ENCODE results near the gene RBPJ.
"Not testable (repeated sequence)": the region's sequence is repeated elsewhere in the genome, so short reads cannot be mapped to it uniquely, and the experiment has no call there.

Gene RBPJ

DNA sequence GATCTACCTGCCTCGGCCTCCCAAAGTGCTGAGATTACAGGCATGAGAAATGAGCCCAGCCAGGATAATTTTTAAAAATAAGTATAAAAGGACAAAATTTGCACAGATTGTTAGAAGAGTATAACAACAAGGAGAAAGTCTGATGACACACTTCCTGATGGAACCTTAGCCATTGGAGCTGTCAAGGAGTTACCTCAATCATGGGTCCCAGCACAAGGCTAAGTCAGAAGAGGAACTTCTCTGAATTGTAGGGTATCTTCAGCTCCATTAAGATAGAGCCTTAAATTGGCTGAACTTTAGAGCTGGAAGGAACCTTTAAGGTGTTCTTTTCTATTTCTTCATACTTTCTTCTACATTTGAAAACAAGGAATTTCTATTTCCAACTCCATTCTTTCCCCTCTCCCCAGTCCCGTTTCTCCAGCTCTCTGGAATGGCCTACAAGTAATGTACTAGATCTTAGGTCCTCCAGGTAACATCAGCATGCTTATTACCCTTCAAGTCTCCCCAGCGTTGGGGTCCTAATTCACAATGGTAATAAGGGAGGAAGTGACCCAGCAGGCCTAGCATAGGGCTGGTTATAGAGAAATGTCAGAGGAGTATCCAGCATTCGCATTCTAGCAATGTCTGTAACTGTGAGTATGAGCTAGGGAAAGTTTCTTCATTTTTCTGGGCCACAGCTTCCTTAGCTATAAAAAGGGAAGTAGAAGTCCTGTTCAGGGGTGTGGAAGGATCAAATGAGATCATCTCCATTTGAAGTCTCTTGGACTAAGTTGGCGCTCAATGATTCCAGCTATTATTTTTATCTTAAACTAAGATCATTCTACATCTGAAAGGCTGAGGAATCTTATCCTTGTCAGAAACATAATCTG is 18.5 kb upstream of the RBPJ start:
- no peak for DNase-seq

DNA sequence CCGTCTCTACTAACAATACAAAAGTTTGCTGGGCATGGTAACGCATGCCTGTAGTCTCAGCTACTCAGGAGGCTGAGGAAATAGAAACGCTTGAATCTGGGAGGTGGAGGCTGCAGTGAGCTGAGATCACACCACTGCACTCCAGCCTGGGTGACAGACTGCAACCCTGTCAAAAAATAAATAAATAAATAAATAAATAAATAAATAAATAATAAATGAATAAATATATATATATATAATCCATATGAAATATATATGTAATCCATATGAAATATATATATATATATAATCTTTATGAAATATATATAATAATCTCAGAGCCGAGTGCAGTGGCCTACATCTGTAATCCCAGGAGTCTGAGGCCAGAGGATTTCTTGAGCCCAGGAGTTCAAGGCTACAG is 17.8 kb upstream of the RBPJ start:
- DNase-seq: no peak

DNA sequence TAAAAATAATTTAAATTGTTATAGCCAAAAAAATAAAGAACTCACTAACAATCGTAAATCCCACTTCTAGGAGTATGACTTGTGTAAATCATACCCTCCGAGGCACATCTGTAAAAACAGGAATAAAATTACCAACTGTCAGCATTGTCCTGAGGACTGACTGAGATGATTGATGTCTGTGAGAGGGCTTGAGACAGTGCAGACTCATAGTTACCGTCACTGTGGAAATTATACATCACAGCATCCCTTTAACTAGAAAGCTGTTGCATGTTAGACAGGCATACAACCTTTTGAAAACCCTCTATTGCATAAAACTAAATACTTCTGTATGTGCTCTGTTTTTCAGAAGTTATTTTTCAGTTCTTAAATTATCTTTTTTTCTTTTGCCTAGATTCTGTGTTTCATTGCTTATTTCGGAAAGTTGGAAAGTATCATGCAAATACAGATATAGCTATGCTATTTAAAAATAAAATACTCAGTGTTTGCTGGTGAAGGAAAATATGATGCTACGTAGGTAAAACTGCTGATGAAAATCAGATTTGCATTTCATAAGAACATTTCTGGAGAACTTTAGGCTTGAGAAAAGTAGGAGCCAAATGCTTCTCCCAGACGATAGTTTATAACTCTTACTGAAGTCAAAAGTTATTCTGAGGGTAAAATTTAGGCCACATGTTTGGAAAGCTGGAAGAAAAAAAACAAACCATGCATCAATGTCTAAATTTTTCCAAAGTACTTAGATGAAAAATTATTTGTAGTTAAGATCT is 13.6 kb upstream of the RBPJ start:
- DNase-seq: no peak

DNA sequence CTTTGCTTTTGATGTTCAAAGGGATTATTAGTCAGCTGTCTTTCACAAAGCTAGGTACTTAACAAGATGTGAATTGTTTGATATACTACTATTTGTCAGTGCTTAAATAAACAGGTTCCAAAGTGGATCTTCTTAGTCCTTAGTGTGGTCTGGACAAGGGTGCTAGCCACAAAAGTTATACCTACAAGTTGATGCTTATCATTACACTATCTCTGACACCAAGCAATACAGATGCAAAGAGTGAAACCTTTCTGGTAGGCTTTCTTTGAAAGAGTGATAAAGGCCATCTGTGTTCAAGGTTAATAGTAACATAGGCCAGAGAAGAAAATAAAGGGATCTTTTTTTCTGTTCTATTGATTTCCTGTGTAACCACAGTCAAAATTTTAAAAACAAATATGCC is 12.2 kb upstream of the RBPJ start:
- no peak for DNase-seq

DNA sequence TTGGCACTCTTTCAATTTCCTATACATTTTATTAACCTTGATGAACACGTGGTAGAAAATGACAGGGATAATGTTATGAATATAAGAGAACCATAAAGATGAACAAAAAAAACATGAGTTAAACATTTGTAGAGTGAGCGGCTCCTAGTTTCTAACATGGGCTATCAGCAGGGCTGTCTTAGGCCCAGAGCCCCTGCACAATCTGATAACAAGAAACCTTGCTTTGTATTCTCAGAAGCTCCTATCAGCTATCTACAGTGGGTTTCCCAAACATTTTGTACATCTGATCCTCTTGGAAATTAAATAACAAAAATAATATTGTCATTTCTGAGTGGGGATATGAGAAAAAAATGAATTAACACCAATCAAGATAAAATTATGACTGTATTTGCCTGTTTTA is 10.6 kb upstream of the RBPJ start:
- DNase-seq: no peak

DNA sequence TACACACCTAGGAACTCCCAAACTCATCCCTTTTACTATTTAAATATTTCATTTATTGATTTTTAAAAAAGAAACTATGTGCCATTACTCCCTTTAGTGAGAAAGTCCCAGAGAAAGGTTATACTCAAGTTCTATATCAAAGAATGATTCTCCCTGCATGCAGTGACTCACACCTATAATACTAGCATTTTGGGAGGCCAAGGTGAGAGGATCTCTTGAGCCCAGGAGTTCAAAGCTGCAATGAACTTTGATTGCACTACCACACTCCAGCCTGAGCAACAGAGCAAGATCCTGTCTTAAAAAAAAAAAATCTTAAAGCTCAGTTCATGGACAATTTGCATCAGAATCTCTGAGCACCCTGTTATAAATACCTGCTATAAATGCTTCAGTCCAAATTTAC is 9.2 kb upstream of the RBPJ start:
- no peak for DNase-seq

DNA sequence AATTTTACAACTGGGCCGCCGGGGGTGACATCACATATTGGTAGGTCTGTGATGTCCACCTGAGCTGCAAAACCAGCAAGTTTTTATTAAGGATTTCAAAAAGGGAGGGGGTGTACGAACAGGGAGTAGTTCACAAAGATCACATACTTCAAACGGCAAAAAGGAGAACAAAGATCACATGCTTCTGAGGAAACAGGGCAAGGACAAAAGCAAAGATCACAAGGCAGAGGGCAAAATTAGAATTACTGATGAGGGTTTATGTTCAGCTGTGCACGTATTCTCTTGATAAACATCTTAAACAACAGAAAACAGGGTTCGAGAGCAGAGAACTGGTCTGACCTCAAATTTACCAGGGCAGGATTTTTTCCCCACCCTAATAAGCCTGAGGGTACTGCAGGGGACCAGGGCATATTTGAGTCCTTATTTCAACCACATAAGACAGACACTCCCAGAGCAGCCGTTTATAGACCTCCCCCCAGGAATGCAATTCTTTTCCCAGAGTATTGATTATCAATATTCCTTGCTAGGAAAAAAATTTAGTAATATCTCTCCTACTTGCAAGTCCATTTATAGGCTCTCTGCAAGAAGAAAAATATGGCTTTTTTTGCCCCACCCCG is 5.4 kb upstream of the RBPJ start:
- DNase-seq: not testable (repeated sequence)

DNA sequence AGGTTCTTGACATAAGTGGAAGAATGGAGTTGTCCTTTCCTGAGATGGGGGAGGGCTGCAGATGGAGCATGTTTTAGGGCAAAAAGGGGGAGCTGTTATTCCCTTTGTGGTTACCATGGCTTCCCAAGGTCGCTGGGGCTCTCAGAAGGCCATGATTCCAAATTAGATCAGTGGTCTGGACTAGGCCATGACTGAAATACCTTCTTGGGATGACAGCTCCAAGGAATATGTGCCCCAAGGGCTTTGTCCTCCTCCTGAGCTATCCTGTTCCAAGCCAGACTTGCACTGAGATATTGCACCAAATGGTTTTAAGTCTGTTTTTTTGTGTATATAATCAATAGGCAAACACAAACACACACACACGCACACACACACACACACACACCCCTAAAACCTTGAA is 3.0 kb upstream of the RBPJ start:
- no peak for DNase-seq

DNA sequence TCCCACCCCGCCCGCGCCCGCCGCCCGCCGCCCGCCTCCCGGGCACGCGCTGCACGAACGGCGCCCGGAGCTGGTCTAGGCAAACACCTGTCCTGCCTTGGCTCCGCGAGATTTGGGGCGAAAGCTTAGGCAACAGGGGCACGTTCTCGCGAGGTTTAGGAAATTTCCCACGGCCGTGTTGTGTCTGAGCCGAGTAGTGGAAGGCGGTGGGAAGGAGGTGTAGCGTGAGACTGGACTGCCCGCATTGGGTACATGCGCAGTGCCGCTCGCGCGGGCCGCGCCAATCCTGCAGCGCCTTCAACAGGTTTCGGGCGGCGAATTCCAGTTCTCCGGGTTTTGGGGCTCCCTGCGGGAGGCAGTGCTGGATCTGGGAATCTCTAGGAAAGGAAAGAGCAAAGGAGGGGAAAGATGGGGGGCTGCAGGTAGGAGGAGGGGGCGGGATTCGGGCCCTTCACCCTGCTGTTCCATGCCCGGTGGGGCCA is 1.3 kb upstream of the RBPJ start:
- peak; percentile 93 for DNase-seq

DNA sequence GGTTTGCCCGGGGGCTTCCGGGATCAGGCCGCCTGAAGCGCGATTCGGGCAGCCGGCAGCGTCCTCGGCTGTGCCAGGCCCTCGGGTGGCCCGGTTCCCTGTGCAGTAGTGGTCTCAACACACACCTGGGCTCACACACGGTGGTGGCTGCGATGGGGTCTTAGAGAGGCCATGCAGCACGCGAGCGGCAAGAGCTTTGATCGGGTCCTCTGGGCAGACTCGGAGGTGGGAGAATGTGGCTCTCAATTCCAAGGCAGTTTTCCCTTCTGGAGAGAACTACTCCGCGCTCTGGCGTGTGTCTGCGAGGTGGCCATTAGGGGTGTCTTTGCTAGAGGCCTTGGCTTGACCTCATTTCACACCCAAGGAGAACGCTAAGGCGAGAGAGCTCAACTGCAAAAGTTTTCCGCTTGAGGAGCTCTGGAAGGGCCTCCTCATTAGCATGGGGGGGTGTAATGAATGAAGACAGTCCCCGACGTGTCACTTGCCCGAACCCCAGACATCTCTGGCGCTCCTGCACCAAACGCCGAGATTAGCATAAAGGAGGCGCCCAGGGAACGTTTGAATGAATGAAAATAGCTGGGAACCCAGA is 771 bp upstream of the RBPJ start:
- DNase-seq: no peak

DNA sequence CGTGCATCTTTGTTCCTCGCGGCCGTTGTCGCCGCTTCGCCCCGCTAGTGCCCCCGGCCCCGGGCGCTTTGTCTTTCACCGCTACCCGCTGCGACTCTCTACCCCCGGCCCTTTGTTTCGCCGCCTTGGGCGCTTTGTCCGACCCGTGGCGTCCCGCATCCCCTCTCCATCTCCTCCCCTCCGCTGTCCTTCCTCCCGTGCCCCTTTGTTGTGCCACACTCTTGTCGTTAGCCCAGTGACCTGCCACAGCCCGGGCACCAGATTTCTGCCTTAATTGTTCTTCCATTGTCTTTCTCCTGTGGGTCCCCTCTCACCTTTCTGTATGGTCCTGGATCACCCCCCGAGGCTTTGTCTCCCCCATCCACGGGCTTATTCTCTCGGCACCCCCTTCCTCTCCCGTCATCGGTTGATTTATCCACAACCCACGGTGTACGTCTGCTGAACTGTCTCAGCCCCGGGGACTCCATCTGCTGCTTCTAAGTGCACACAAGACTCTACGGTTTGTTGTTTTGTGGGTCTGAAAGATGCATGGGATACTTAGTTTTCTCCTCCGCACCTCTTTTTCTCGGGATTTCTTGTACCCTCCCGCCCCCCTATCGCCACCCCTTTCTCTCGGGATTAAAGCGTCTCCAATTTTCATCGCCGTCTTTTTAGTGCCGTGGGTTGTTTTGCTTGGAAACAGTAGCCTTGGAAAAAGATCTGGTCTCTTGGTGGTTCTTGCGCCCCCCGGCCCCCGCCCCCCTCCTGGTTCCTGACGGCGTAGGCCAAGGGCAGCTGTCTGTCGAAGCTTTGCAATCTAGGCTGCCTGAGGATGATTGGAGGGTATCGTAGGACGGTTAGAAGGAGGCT is 783 bp downstream of the RBPJ start:
- peak; percentile 32 for DNase-seq

DNA sequence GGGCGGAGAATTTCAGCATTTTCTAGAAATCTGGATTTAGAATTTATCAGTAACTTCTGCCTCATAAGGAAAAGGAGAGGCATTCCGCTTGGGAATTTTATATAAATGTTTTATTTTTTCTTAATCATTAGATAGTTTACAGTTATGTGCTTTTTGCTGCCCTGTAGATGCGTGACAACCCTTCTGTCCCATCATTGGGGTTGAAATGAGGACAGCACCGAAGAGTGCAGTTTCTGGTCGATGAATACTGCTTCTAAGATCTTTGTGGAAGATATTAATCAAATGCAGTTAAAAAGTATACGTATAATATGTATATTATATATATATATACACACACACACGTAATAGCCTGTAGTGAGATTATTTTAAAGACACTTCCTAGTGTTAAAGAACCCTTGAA is 1.5 kb downstream of the RBPJ start:
- DNase-seq: no peak

DNA sequence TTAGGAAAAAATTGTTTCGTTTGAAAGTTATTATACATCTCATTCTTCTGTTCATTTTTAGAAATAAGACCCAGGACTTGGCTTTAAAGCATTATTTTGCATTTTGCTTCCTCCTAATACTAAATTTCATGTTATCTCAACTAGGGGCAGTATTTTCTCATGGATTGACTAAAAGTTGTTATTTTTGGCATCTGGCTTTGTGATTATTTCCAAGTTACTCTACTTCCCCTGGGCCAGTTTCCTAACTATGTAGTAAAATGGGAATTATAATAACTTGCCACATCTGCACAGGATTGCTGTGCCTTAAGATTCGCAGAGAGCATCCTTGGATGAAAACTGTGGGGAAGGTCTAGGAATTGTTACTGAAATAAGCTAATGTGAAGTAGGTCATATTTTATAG is 3.0 kb downstream of the RBPJ start:
- no peak for DNase-seq

DNA sequence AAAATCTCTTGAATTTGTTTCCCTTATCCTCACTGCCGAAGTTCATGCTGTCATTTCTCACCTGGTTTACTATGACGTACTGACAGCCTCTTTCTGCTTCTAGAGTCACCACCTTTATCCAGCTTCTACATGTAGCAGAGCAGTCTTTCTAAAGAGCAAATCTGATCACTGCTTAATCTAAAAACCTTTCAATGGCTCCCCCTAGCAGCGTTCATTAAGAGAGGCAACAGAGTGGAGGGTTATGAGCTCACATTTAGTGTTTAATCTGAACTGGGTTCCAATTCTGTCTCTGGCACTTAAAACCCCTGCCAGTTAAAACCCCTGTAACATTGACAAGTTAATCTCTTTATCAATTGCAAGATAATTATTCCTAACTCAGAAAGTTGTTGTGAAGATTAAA is 4.4 kb downstream of the RBPJ start:
- no peak for DNase-seq

DNA sequence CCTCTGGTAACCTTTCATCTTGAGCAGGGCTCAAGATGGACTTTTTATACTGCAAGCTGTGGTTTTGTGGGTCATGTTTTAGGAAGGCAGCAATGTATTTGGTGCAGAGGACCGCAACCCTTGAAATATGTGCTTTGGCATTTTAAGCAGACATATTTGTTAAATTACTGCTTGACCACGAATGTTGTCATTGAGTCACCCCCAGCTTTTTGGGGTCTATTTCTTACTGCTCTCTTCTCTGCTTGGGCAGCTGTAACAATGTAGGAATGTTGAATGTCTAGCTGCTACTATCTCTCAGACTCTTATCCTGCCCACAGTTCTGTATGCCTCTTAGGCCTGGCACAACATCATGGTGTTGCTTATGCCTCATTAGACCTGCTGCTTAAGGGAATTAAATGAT is 6.0 kb downstream of the RBPJ start:
- no peak for DNase-seq

DNA sequence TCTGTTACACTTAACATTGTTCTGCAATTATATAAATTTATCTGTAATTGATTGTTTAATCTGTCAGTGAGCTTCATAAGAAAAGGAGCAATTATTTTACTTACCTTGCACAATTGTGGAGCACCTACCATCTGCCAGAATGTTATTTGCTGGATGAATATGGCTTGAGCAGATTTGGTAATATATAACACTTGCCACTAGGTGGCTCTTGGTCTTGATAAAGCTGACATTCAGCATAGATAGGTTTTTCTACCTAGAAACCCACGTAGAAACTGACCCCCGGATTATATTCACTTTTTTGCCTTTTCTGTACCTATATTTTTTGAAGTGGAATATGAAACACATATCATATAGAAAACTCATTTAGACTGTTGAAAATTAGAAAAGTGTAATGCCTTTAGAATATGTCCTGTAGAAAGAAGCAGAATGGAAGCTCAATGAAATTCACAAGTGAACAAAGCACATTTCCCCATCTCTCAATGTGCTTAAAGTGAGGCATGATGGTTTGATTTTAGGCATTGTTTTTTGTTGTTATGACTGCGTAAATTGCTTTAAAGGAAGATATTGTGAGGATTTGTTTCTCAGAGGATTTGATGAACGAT is 9.5 kb downstream of the RBPJ start:
- DNase-seq: peak; percentile 46

DNA sequence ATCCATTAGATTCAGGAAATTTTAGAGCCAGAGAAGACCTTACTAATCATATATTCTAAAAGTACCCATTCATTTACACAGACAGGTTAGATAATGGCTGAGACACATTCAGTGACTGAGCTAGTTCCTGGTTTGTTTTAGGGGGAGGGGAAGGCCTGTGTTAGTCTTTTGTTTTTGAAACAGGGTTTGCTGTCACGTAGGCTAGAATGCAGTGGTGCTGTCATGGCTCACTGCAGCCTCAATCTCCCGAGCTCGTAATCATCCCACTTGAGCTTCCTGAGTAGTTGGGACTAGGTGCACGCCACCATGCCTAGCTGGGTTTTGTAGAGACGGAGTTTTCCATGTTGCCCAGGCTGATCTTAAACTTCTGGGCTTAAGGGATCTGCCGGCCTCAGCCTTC is 10.1 kb downstream of the RBPJ start:
- DNase-seq: no peak

DNA sequence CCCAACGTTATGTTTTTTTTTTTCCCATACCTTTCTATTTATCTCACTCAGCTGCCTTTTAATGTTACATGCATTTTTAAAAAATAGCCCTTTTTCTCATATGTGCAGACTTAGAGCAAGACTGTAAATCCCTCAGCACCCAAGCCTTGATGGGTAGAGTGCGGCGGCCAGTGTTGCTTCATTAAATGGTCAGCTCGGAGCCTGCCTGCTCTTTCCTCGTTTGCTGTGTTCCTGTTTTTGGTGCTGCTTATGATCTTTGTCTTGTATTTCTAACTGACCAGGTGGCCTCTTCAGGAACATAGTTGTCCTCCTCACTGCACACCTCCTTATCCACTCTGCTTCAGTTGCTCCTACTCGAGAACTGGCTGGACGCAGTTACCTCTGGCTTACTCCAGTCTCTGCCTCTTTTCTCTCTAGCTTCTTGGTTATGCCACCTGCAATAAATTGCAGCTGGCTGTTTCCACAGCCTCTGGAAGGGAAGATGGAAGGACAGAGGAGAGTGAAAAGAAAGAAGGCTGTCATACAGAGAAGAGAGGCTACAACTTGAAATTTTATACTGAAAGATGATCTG is 10.7 kb downstream of the RBPJ start:
- no peak for DNase-seq

DNA sequence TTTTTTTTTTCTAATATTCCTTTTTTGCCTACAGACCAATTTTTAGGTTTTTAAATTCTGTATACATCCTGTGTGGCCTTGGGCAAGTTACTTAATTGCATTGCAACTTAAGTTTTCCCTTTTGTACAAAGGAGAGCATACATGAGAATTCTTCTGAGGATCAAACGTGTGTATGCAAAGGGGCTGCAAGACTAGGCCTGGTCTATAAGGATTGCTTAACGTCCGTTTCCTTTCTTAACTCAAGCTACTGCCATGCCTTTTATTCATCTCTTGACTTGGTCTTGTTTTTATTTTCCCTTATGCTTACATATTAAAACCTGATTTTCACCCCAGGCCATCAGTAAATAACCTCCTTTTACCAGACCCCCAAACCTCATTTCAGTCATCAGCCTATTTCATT is 13.6 kb downstream of the RBPJ start:
- no peak for DNase-seq

DNA sequence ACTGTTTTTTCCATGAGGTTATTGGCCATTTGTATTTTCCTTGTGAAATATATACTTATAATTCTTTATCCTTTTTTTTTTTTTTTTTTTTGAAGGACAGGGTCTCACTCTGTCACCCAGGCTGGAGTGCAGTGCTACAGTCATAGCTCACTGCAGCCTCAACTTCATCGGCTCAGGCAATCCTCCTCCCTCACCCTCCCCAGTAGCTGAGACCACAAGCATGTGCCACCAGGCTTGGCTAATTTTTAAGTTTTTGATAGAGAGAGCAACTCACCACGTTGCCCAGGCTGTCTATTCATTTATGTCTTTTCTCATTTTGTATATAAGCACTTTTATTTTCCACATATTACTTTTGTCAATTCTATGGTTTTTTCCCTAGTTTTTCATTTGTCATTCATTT is 16.8 kb downstream of the RBPJ start:
- no peak for DNase-seq

DNA sequence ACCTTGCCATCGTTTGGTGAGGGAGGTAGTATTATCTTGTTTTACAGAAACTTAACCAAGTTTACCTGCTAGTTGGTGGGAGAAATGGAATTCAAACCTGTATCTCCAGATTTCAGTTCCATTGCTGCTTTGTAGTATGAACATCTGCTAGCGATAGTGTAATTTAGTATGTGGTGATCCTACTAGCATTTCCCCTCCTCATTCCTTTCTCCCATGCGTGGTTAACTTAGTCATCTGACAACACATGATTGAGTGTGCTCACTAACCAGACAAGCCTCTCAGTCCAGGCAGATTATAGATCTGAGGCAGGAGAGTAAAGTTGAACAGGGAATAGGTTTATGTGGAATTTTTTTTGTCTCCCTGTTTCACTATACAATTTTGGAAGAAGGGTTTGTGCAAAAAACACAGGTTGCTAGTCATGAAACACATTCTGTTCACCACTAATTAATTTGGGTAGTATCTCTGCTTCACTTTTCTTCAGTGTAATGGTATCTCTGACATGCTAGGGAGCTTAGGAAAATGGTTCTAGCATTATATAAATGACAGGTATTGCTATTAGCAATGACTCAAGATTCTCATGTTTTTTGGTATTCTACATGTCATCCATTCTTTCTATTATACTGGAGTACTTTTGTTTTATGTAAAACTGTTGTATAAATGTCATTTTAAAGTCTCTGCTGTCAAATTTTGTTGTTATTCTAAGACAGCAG is 21.7 kb downstream of the RBPJ start:
- DNase-seq: no peak
